GM19463 (cell line): ENCODE measurements around the gene GRIK4.
"Not testable (repeated sequence)": the region's sequence is repeated elsewhere in the genome, so short reads cannot be mapped to it uniquely, and the experiment has no call there.

Source experiments
- ATAC-seq: cut with Tn5 transposase; IDR thresholded peaks from one replicate; pipeline ENCODE4 v1.9.1; 2021; ENCODE audit warnings: mild to moderate bottlenecking, moderate library complexity; ENCODE audit not compliant: unreplicated experiment

The GRIK4 gene

GRCh38 chr11:120973501-120973900 lies 462.0 kb downstream of the GRIK4 start:
- no peak for ATAC-seq

GRCh38 chr11:120974466-120974865 lies 462.9 kb downstream of the GRIK4 start:
- ATAC-seq: no peak

GRCh38 chr11:120974965-120975364 lies 463.4 kb downstream of the GRIK4 start:
- ATAC-seq: no peak

DNA sequence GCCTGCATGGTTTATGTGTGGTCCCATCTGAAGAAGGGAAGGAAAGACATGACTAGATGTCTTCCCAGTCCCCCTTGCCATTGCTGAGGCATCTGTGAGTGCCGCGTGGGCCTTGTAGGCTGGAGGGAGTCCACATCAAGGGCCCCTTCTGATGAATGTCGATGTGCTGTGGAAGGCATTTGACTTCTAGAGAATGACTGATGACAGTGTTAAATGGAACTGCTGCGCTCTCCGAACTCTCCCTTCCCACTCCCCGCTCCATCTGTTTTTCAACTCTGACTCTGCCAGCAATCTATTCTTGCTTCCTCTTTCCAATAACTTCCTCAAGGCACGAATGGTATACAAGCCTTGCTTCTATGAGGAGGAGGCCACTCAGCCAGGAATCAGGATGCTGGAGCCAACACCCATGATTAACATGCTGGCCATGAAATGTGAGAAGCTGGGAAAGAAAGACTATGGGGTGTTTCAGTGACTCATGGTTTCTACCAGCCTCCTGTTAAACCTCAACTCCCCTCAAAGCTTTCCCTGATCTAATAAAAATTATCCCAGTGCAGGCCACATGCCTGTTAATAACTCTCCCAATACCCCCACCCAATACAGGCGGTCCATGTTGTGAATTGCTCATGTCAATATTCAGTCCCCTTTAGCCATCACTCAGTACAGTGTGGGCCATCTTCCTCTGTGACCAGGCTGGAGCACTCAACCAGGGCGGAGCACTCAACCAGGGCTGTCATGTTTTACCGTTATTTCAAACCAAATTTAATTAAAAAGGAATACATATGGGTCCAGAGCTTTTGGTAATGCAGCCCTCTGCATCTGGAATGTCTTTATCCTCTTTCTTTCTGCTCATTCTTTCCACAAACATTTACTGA lies 466.0 kb downstream of the GRIK4 start:
- no peak for ATAC-seq

DNA sequence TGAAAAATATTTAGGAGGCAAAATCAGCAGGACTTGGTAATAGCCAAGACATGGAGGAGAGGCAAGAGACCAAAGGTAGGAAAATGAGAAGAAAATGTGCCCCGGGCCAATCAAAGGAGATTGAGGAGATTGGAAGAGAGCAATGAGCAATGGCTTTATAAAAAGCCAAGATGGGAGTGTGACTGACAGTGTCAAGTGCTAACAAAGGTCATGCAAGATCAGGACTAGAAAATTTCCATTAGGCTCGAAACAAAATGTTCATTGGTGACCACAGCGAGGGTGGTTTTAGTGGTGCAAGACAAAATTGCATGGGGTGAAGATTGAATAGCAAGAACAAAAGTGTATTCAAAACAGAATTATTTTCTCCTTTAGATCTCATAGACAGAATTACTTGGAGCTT lies 467.2 kb downstream of the GRIK4 start:
- no peak for ATAC-seq

- ATAC-seq: peak; percentile 48
Observed at GRCh38 chr11:120985718-120986569, 474.4 kb downstream of the GRIK4 start.

GRCh38 chr11:120988603-120989002 lies 477.1 kb downstream of the GRIK4 start:
- no peak for ATAC-seq

DNA sequence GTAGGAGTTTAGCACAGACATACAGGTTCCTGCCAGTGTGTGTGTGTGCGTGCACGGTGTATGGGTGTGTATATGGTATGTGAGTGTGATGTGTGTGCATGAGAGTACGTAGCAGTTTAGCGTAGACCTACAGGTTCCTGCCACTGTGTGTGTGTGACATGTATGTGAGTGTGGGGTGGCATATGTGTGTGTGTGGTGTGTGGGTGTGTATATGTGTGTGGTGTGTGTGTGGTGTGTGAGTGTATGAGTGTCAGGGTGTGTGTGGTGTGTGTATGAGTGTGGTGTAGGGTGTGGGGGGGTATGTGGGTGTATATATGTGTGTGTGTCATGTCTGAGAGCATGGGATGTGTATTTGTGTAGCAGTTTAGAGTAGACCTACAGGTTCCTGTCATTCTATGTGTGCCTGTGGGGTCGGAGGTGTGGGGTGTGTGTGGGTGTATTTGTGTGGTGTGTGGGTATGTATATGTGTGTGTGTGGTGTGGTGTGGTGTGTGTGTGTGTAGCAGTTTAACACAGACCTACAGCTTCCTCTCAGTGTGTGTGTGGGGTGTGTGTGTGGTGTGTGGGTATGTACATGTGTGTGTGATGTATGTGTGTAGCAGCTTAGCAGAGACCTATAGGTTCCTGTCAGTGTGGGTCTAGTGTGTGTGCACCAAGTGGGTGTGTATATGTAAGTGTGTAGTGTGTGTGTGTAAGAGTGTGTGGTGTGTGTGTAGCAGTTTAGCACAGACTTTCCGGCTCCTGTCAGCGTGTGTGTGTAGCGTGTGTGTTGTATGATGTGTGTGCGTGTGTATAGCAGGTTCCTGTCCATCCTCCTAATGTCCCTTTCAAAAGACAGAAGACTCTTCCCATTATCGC lies 480.5 kb downstream of the GRIK4 start:
- no peak for ATAC-seq

DNA sequence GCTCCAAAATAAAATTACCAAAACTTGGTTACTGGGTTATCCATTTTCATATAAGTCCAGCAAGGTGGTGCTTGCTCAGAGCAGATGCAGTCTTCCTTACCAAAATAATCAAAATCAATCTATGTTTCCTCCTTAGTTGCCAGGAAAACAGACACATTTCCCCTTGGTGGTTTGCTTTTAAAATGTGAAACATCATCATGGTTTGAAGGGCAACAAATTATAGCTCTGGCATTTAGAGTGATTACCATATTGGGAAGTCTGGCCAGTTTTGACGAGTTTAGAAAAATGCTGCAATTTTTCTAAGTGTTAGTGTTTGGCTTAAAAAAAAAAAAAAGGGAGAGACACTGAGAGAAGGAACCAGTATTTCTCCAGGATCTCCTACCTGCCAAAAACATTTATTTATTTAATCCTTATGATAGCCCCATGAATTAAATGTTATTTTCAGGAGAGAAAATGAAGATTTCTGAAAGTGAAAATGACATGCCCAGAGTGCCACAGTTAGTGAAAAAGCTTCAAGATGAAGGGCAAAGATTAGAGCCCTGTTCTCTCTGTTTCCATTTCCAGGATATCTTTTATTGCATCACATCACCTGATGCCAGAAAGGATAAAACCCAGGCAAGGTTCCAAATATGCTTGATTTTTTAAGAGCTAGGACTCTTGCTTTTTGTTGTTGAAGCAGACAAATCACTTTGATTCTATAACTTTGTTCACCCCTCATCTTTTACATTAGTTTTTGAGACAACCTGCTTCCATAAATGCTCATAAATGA lies 482.7 kb downstream of the GRIK4 start:
- ATAC-seq: no peak

DNA sequence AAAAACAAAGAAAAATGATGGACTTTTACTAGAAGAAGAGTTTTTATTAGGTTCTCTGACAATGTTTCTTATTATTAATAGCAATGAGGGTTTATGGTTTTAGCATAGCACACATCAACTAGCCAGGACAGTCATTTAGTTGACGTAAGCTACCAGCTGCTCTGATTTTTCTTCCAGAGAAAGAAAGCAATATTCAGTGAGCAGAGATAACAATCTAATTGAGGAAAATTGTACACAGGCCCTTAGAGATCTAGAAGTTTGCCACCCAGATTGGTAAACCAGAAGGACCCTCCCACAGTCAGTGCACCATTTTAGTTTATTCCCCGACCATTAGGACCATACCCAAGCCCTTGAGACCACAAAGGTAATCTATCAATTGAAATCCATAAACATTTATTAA lies 483.6 kb downstream of the GRIK4 start:
- no peak for ATAC-seq

GRCh38 chr11:120996973-120997372 lies 485.4 kb downstream of the GRIK4 start:
- no peak for ATAC-seq

DNA sequence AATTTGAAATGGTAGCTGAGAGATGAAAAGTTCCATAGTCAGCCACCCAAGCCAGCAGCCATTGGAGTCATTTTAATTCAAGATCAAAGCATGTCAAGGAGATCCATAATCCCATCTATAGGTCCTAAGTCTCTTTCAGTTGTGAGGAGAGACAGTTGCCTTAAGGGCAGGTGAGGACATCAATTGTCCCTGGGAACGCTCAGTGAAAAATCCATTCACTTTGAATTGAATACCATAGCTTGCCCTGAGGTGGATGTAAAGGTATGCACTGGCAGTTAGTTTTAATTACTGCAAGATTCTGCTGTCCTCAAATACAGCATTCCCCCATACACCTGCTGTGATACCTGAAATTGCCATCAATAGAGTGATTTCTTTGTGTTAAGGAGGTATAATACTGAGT lies 487.0 kb downstream of the GRIK4 start:
- ATAC-seq: no peak

DNA sequence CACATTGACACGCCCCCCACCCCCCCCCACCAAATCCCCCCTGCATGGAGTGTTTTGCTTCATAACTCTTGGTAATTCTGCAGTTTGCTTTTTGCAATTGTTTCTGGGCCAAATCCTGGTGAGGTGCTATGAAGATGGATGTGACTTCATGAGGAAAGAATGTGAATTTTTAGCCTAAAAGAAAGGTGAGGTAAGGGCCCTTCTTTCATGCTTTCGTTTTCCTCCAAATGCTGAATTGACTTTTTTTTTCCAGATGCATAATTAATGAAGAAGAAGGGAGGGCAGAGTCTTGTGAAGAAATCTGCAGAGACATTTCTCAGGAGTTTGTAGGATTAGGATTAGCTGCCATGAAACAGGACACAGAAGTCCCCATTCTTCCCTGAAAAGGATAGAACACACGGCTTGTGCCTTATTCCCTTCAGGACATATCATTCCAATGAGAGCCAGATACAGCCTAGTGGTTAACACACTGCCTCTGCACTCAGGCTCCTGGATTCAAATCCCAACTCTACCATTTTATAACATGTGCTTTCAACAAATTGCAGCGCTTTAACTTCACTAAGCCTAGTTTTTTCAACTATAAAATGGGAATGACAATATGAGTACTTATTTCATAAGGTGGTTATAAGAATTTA lies 492.8 kb downstream of the GRIK4 start:
- no peak for ATAC-seq

- no peak for ATAC-seq
Observed at GRCh38 chr11:121006922-121007321, 495.4 kb downstream of the GRIK4 start.

DNA sequence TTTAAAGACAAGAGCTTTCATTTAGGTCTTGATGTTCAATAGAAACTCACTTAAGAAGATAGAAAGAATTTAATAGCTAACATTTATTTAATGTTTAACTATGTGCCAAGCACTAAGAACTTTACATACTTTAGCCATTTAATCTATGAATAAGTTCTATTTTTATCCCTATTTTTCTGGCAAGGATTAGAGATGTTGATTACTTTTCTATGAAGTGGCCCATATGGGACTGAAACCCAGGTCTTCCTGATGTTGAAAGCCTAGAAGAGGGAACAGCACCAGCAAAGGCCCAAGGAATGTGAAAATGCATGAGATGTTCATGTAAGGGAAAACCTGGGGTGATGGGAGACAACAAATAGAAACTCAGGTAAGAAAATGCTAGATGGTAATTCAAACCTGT lies 497.0 kb downstream of the GRIK4 start:
- no peak for ATAC-seq

DNA sequence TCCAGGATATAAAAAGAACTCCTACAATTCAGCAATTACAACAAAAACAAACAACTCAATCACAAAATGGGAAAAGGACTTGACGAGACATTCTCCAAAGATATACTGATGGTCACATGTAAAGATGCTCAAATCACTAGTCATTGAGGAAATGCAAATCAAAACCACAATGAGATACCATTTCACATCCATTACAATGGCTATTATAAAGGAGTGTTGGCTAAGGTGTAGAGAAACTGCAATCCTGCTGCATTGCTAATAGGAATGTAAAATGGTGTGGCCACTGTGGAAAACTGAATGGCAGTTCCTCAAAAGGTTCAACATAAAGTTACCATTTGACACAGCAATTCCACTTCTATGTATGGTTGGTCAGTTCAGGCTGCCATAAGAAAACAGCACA lies 500.5 kb downstream of the GRIK4 start:
- ATAC-seq: no peak

GRCh38 chr11:121018746-121019145 lies 507.2 kb downstream of the GRIK4 start:
- ATAC-seq: no peak

DNA sequence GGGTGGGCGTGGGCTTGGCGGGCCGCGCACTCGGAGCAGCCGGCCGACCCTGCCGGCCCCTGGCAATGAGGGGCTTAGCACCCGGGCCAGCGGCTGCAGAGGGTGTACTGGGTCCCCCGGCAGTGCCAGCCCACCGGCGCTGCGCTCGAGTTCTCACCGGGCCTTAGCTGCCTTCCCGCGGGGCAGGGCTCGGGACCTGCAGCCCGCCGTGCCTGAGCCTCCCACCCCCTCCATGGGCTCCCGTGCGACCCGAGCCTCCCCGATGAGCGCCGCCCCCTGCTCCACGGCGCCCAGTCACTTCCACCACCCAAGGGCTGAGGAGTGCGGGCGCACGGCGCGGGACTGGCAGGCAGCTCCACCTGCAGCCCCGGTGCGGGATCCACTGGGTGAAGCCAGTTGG lies 510.2 kb downstream of the GRIK4 start:
- ATAC-seq: not testable (repeated sequence)

GRCh38 chr11:121023848-121024751 lies 512.6 kb downstream of the GRIK4 start, which contains the start of gene TBCEL:
Gene TBCEL, plus strand, starts transcription at chr11:121024102. Its CDS starts 21,589 bp downstream, at chr11:121045691.
- peak; percentile 98 for ATAC-seq
